ENCODE data around the gene HRH1. TPM values are rescaled to one million over a fixed set of nuclear protein-coding genes. Genes with fewer than 3 reads are reported as not detected.
"Not testable (repeated sequence)": the region's sequence is repeated elsewhere in the genome, so short reads cannot be mapped to it uniquely, and the experiment has no call there.

HRH1 gene
- total RNA-seq, 3 donors from 2014 or later (not counting 1 experiment from before 2014, with no cell fraction given) = not detected

- H3K36me3 Mint-ChIP-seq = no peaks in the 10 kb centered on the region
- H3K27ac Mint-ChIP-seq = no peak overlapping the region
- no peaks in the 10 kb centered on the region for H3K9me3 ChIP-seq (ENCODE audit: control insufficient read depth, insufficient read depth, low read length)
- no peak overlapping the region for H3K4me3 ChIP-seq (ENCODE audit: low read length)
- intact Hi-C loops (cut with micrococcal nuclease) = no loop called here
- no peaks in the 10 kb centered on the region for H3K36me3 ChIP-seq (ENCODE audit: control insufficient read depth, insufficient read depth, low read length)
- H3K9me3 Mint-ChIP-seq = no peaks in the 10 kb centered on the region
- no peaks in the 10 kb centered on the region for H3K4me1 ChIP-seq (ENCODE audit: control insufficient read depth, insufficient read depth, low read length)
- peaks cover 9 to 21% of the 10 kb centered on the region in 2 donors for H3K27me3 Mint-ChIP-seq (ENCODE audit: low read depth in 2 of 2)
- no peaks in the 10 kb centered on the region for H3K27me3 ChIP-seq (ENCODE audit: control insufficient read depth, insufficient read depth, low read length)
- TF ChIP-seq, protein P1, sequence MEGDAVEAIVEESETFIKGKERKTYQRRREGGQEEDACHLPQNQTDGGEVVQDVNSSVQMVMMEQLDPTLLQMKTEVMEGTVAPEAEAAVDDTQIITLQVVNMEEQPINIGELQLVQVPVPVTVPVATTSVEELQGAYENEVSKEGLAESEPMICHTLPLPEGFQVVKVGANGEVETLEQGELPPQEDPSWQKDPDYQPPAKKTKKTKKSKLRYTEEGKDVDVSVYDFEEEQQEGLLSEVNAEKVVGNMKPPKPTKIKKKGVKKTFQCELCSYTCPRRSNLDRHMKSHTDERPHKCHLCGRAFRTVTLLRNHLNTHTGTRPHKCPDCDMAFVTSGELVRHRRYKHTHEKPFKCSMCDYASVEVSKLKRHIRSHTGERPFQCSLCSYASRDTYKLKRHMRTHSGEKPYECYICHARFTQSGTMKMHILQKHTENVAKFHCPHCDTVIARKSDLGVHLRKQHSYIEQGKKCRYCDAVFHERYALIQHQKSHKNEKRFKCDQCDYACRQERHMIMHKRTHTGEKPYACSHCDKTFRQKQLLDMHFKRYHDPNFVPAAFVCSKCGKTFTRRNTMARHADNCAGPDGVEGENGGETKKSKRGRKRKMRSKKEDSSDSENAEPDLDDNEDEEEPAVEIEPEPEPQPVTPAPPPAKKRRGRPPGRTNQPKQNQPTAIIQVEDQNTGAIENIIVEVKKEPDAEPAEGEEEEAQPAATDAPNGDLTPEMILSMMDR (IDR thresholded peaks at IDR 0.05) = no peak
- ATAC-seq = no peak
- no peak overlapping the region for H3K27ac ChIP-seq (ENCODE audit: low read length)
- WGBS (ENCODE audit: insufficient coverage) = 86% methylated on average over 12 of the region's 12 CpGs
- no peaks in the 10 kb centered on the region for H3K4me1 Mint-ChIP-seq
- DNase-seq = no peak
- no peak overlapping the region for H3K4me3 Mint-ChIP-seq
Observed at GRCh38 chr3:11213810-11214450, 59.6 kb downstream of the HRH1 start.

DNA sequence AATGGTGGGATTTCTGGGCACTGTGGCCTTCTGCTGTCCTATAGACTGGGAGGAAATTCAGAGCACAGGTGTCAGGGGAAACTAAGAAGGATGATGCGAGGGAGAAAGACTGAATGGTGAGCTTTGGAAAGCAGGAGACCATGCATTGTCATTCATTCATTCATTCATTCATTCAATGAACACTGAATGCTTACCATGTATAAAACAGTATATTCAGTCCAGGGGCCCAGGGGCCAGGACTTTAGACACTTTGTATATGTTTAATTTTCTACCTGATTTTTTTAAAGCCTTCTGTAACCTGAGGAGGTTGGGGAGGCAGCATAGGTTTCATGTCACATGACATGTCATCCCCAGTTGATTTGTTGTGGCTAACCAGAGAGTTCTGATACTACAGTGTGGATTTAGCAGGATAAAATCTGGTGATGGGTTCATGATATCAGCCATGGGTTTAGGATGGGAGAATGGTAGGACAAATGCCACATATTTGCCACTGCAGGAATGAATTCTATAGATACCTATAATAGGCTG is 60.2 kb downstream of the HRH1 start:
- peaks cover 9 to 21% of the 10 kb centered on the region in 2 donors for H3K27me3 Mint-ChIP-seq (ENCODE audit: low read depth in 2 of 2)
- H3K36me3 Mint-ChIP-seq = no peaks in the 10 kb centered on the region
- 100% methylated on average over 1 of the region's 1 CpG for WGBS (ENCODE audit: insufficient coverage)
- no peaks in the 10 kb centered on the region for H3K27me3 ChIP-seq (ENCODE audit: control insufficient read depth, insufficient read depth, low read length)
- ATAC-seq = no peak
- no peaks in the 10 kb centered on the region for H3K4me1 Mint-ChIP-seq
- no peaks in the 10 kb centered on the region for H3K9me3 ChIP-seq (ENCODE audit: control insufficient read depth, insufficient read depth, low read length)
- H3K36me3 ChIP-seq (ENCODE audit: control insufficient read depth, insufficient read depth, low read length) = no peaks in the 10 kb centered on the region
- no peak for DNase-seq
- H3K4me3 Mint-ChIP-seq = no peak overlapping the region
- H3K4me3 ChIP-seq (ENCODE audit: low read length) = no peak overlapping the region
- no peak overlapping the region for H3K27ac Mint-ChIP-seq
- TF ChIP-seq, protein P1 (IDR thresholded peaks at IDR 0.05) = no peak
- no peaks in the 10 kb centered on the region for H3K4me1 ChIP-seq (ENCODE audit: control insufficient read depth, insufficient read depth, low read length)
- H3K27ac ChIP-seq (ENCODE audit: low read length) = no peak overlapping the region
- no peaks in the 10 kb centered on the region for H3K9me3 Mint-ChIP-seq
- intact Hi-C loops (cut with micrococcal nuclease) = no loop called here

DNA sequence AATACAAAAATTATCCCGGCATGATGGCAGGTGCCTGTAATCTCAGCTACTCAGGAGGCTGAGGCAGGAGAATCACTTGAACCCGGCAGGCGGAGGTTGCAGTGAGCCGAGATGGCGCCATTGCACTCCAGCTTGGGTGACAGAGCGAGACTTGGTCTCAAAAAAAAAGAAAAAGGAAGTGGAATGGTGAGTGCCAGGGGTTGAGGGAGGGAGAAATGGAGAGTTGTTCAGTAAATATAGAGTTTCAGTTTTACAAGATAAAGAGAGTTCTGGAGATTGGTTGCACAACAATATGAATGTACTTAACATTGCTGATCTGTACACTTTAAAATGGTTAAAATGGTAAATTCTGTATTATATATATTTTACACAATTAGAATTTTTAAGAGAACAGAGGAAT is 63.1 kb downstream of the HRH1 start:
- DNase-seq; H3K9me3 Mint-ChIP-seq; ATAC-seq; intact Hi-C loops (cut with micrococcal nuclease); H3K36me3 ChIP-seq (ENCODE audit: control insufficient read depth, insufficient read depth, low read length); H3K27ac Mint-ChIP-seq; H3K4me3 ChIP-seq (ENCODE audit: low read length); H3K36me3 Mint-ChIP-seq; H3K27ac ChIP-seq (ENCODE audit: low read length); H3K27me3 ChIP-seq (ENCODE audit: control insufficient read depth, insufficient read depth, low read length); H3K4me3 Mint-ChIP-seq; H3K4me1 ChIP-seq (ENCODE audit: control insufficient read depth, insufficient read depth, low read length); H3K4me1 Mint-ChIP-seq; H3K9me3 ChIP-seq (ENCODE audit: control insufficient read depth, insufficient read depth, low read length): not testable (repeated sequence)
- 62% methylated on average over 6 of the region's 6 CpGs for WGBS (ENCODE audit: insufficient coverage)
- H3K27me3 Mint-ChIP-seq (ENCODE audit: low read depth in 2 of 2) = peaks cover 12 to 28% of the 10 kb centered on the region in 2 donors

- DNase-seq (no peak), ATAC-seq (no peak)
- Histone ChIP-seq H3K27ac (ENCODE audit: low read length) (no peak overlapping the region), H3K27me3 (ENCODE audit: control insufficient read depth, insufficient read depth, low read length) (no peaks in the 10 kb centered on the region), H3K4me3 (ENCODE audit: low read length) (no peak overlapping the region), H3K4me1 (ENCODE audit: control insufficient read depth, insufficient read depth, low read length) (no peaks in the 10 kb centered on the region), H3K9me3 (ENCODE audit: control insufficient read depth, insufficient read depth, low read length) (no peaks in the 10 kb centered on the region), H3K36me3 (ENCODE audit: control insufficient read depth, insufficient read depth, low read length) (no peaks in the 10 kb centered on the region)
- H3K27ac Mint-ChIP-seq = no peak overlapping the region
- H3K27me3 Mint-ChIP-seq (ENCODE audit: low read depth in 2 of 2) = peaks cover 6 to 13% of the 10 kb centered on the region in 2 donors
- H3K36me3 Mint-ChIP-seq = no peaks in the 10 kb centered on the region
- no peaks in the 10 kb centered on the region for H3K9me3 Mint-ChIP-seq
- H3K4me3 Mint-ChIP-seq = no peak overlapping the region
- no peaks in the 10 kb centered on the region for H3K4me1 Mint-ChIP-seq
- TF ChIP-seq, protein P1 (IDR thresholded peaks at IDR 0.05) = no peak
- intact Hi-C loops (cut with micrococcal nuclease) = no loop called here
- 93% methylated on average over 8 of the region's 8 CpGs for WGBS (ENCODE audit: insufficient coverage)
Observed at GRCh38 chr3:11220230-11220629, 65.9 kb downstream of the HRH1 start.
